IMR-90 (cell line): ENCODE data around the gene TECTB. TPM values are rescaled to one million over a fixed set of nuclear protein-coding genes. Genes with fewer than 3 reads are reported as not detected.

ENCODE experiments used
- ATAC-seq: fragments of 200-7000 bp; cut with Tn5 transposase; 2 replicates; pipeline ENCODE4 v1.9.1; 2020; ENCODE audit warnings: low read depth, mild to moderate bottlenecking, moderate library complexity
- Bru-seq: library from RNA; stranded (reverse); fragments of 400-500 nt; gene quantifications from one replicate; lab custom pipeline; 2021; lab: Mats Ljungman, UMichigan
- BruChase-seq, 2 experiments: library from RNA; stranded (reverse); fragments of 400-500 nt; gene quantifications; one replicate each; lab custom pipeline; 2021; lab: Mats Ljungman, UMichigan
- BruUV-seq: library from RNA; stranded (reverse); fragments of 400-500 nt; replicated peaks from 2 replicates; lab custom pipeline; 2021; lab: Mats Ljungman, UMichigan
- CTCF ChIA-PET: fragments of 300-600 bp; formaldehyde crosslinking; extraction: SDS; loops from one replicate; lab custom pipeline; 2021; ENCODE audit warnings: antibody characterized with exemption; lab: Yijun Ruan, JAX
- POLR2A ChIA-PET: fragments of 300-600 bp; sonication (Branson Sonifier 250); formaldehyde crosslinking; loops from one replicate; lab custom pipeline; 2022; ENCODE audit warnings: antibody characterized with exemption; ENCODE audit not compliant: unreplicated experiment; lab: Charles Lee
- DNase-seq: peaks from one replicate; pipeline ENCODE4 v3.0.0; 2013
- H2AFZ ChIP-seq: replicated peaks from 2 replicates; pipeline ENCODE3; 2013; ENCODE audit warnings: low read length, mild to moderate bottlenecking; ENCODE audit not compliant: poor library complexity
- H2AK5ac ChIP-seq: 2 replicates; pipeline ENCODE4 v1.6.1; 2013; ENCODE audit warnings: low read depth, low read length, inconsistent platforms
- H2AK9ac ChIP-seq: replicated peaks from 2 replicates; pipeline ENCODE3; 2013; ENCODE audit warnings: mild to moderate bottlenecking, low read depth, low read length, moderate library complexity; ENCODE audit not compliant: poor library complexity
- H2BK120ac ChIP-seq: 2 replicates; pipeline ENCODE4 v1.6.1; 2013; ENCODE audit warnings: low read depth, low read length, inconsistent platforms
- H2BK15ac ChIP-seq: 3 replicates; pipeline ENCODE4 v1.6.1; 2013; ENCODE audit warnings: low read depth, low read length, inconsistent platforms
- H2BK20ac ChIP-seq: 2 replicates; pipeline ENCODE4 v1.6.1; 2013; ENCODE audit warnings: low read depth, mild to moderate bottlenecking, inconsistent platforms, low read length, moderate library complexity
- H2BK5ac ChIP-seq: 2 replicates; pipeline ENCODE4 v1.6.1; 2013; ENCODE audit warnings: mild to moderate bottlenecking, low read depth, low read length, inconsistent platforms; ENCODE audit not compliant: poor library complexity, severe bottlenecking
- H3K14ac ChIP-seq: replicated peaks from 2 replicates; pipeline ENCODE4 v1.6.1; 2013; ENCODE audit warnings: low read depth, low read length, inconsistent platforms
- H3K18ac ChIP-seq: 2 replicates; pipeline ENCODE4 v1.6.1; 2013; ENCODE audit warnings: low read depth, low read length, control low read depth
- H3K23ac ChIP-seq: 2 replicates; pipeline ENCODE4 v1.6.1; 2013; ENCODE audit warnings: low read depth, low read length, inconsistent platforms
- H3K27ac ChIP-seq: 2 replicates; pipeline ENCODE4 v1.5.1; 2013; ENCODE audit warnings: mild to moderate bottlenecking, control low read depth, low read length; ENCODE audit not compliant: insufficient read depth
- H3K27me3 ChIP-seq: 2 replicates; pipeline ENCODE4 v1.6.1; 2013; ENCODE audit warnings: low read length; ENCODE audit not compliant: control insufficient read depth, insufficient read depth
- H3K36me3 ChIP-seq: 2 replicates; pipeline ENCODE4 v1.6.1; 2013; ENCODE audit warnings: low read length, mixed read lengths; ENCODE audit not compliant: control insufficient read depth, insufficient read depth
- H3K4ac ChIP-seq: 2 replicates; pipeline ENCODE4 v1.6.1; 2013; ENCODE audit warnings: low read depth, low read length, inconsistent platforms
- H3K4me1 ChIP-seq: 2 replicates; pipeline ENCODE4 v1.6.1; 2013; ENCODE audit warnings: low read length, mixed read lengths; ENCODE audit not compliant: control insufficient read depth, insufficient read depth
- H3K4me2 ChIP-seq: 2 replicates; pipeline ENCODE4 v1.6.1; 2013; ENCODE audit warnings: low read depth, mild to moderate bottlenecking, control low read depth, low read length, moderate library complexity
- H3K4me3 ChIP-seq: 2 replicates; pipeline ENCODE4 v1.5.1; 2013; ENCODE audit warnings: low read depth, mild to moderate bottlenecking, control low read depth, low read length, moderate library complexity; ENCODE audit not compliant: insufficient read depth
- H3K56ac ChIP-seq: 2 replicates; pipeline ENCODE4 v1.6.1; 2013; ENCODE audit warnings: low read length, inconsistent platforms; ENCODE audit not compliant: insufficient read depth; ENCODE audit errors: extremely low read depth
- H3K79me1 ChIP-seq, 2 experiments: 2 replicates each; pipeline ENCODE4 v1.6.1; 2013; ENCODE audit warnings: low read length in 2 of 2, inconsistent platforms in 1 of 2, low read depth in 1 of 2
- H3K9ac ChIP-seq: 2 replicates; pipeline ENCODE4 v1.6.1; 2013; ENCODE audit warnings: low read depth, low read length, control low read depth
- H3K9me1 ChIP-seq: 2 replicates; pipeline ENCODE4 v1.6.1; 2013; ENCODE audit warnings: low read length, inconsistent platforms; ENCODE audit not compliant: insufficient read depth
- H3K9me3 ChIP-seq: 2 replicates; pipeline ENCODE4 v1.6.1; 2013; ENCODE audit warnings: low read length; ENCODE audit not compliant: control insufficient read depth, insufficient read depth
- H4K20me1 ChIP-seq: 2 replicates; pipeline ENCODE4 v1.6.1; 2013; ENCODE audit warnings: low read length, inconsistent platforms; ENCODE audit not compliant: insufficient read depth
- H4K5ac ChIP-seq: 2 replicates; pipeline ENCODE4 v1.6.1; 2013; ENCODE audit warnings: mild to moderate bottlenecking, low read depth, low read length, control low read depth
- H4K8ac ChIP-seq, 2 experiments: 2 replicates each; pipeline ENCODE4 v1.6.1; 2013; ENCODE audit warnings: low read depth in 2 of 2, low read length in 2 of 2, control low read depth in 1 of 2, inconsistent platforms in 1 of 2
- H4K91ac ChIP-seq: 2 replicates; pipeline ENCODE4 v1.6.1; 2013; ENCODE audit warnings: low read depth, low read length, inconsistent platforms; ENCODE audit not compliant: insufficient read depth
- NFE2L2 ChIP-seq: fragments of 150-350 bp; IDR thresholded peaks from 2 replicates; pipeline ENCODE4 v1.6.1; 2016; ENCODE audit warnings: low read depth, mild to moderate bottlenecking, low read length
- WGBS, 2 experiments: methylation state at CpG; one replicate each; pipeline versions ENCODE4 v1.1.5 to v1.1.7; 2013; ENCODE audit warnings: missing lambda C conversion rate in 2 of 2; ENCODE audit not compliant: insufficient read length in 1 of 2; ENCODE audit errors: extremely low coverage in 2 of 2; 5-methylcytosine and 5-hydroxymethylcytosine counted together
- dilution Hi-C: fragments of 300-500 bp; cut with HindIII; formaldehyde crosslinking; loops from one replicate; pipeline ENCODE4 v1.14.3; 2018; ENCODE audit warnings: low sequenced_read_pairs; ENCODE audit not compliant: unreplicated experiment
- in situ Hi-C: fragments of 300-500 bp; cut with MboI; formaldehyde crosslinking; loops from 3 replicates; pipeline ENCODE4 v1.14.3; 2019; ENCODE audit warnings: low sequenced_read_pairs, inconsistent platforms, mixed read lengths
- intact Hi-C: fragments of 100-400 bp; cut with micrococcal nuclease; formaldehyde crosslinking; loops from 2 replicates; pipeline ENCODE4 v1.10.0; 2022
- long read RNA-seq: library from polyadenylated mRNA; unstranded; transcript quantifications from one replicate; pipeline ENCODE4 v2.0.0, GENCODE V29; 2021; ENCODE audit not compliant: unreplicated experiment
- polyA plus RNA-seq, 3 experiments: library from polyadenylated mRNA; depleted of rRNA; stranded (reverse); fragments of >200 nt; gene quantifications; 2 replicates each; pipeline ENCODE4 v1.2.3, GENCODE V29; 2012; ENCODE audit warnings: low replicate concordance in 1 of 3
- total RNA-seq: library from RNA; depleted of rRNA; stranded (reverse); fragments of >200 nt; gene quantifications from 2 replicates; pipeline ENCODE4 v1.2.3, GENCODE V29; 2012; rRNA removed

TECTB gene
- not detected in 2 replicates for total RNA-seq
- not detected in 2 replicates for polyA plus RNA-seq (2012; rRNA removed)
- not detected in 2 replicates for polyA plus RNA-seq (2012; cell fraction: cytosol; rRNA removed)
- not detected in 2 replicates for polyA plus RNA-seq (2012; cell fraction: nucleus; rRNA removed; ENCODE audit: low replicate concordance)
- not detected for Bru-seq, nascent RNA
- not detected for BruChase-seq, experiment 1, labeled RNA remaining after a 6-hour chase
- BruChase-seq, experiment 2, labeled RNA remaining after a 2-hour chase: not detected
- long read RNA-seq: 0 reads

GRCh38 chr10:112283100-112283499, at the start of gene TECTB:
Gene TECTB, plus strand, starts transcription at chr10:112283400. Its CDS starts 335 bp downstream, at chr10:112283735.
- no peak within 1 kb of the TSS for H3K4ac ChIP-seq
- H3K14ac ChIP-seq: no peak within 1 kb of the TSS
- no peak within 1 kb of the TSS for H2BK5ac ChIP-seq
- no peak within 1 kb of the TSS for H2BK120ac ChIP-seq
- H2AK9ac ChIP-seq: no peak within 1 kb of the TSS
- DNase-seq (no peak), ATAC-seq (no peak)
- no peak within 1 kb of the TSS for H4K91ac ChIP-seq
- no TSS peak for BruUV-seq
- H2AK5ac ChIP-seq: no peak within 1 kb of the TSS
- H2BK15ac ChIP-seq: no peak within 1 kb of the TSS
- H3K9ac ChIP-seq: no peak within 1 kb of the TSS
- dilution Hi-C loops (no loop called here), intact Hi-C loops (no loop called here), in situ Hi-C loops (no loop called here)
- no peak within 1 kb of the TSS for H3K4me3 ChIP-seq
- no peak within 1 kb of the TSS for H3K23ac ChIP-seq
- ChIA-PET CTCF (no interaction called here), POLR2A (no interaction called here)
- no peak for TF ChIP-seq NFE2L2
- no peaks in the 10 kb centered on the region for H3K36me3 ChIP-seq
- no peak within 1 kb of the TSS for H2BK20ac ChIP-seq
- H3K9me1 ChIP-seq: no peaks in the 10 kb centered on the region
- 76% methylated on average over 3 of the region's 6 CpGs; no CpG with 5 or more reads in 1 of the 2 experiments for WGBS, 2 experiments
- H3K4me2 ChIP-seq: no peak within 1 kb of the TSS
- peaks cover 6% of the 10 kb centered on the region for H3K4me1 ChIP-seq
- no peak within 1 kb of the TSS for H3K56ac ChIP-seq
- no peak within 1 kb of the TSS for H2AFZ ChIP-seq
- H3K27me3 ChIP-seq: no peaks in the 10 kb centered on the region; the same call in 1 of the 2 replicates
- no peak within 1 kb of the TSS for H3K27ac ChIP-seq
- H3K9me3 ChIP-seq: no peaks in the 10 kb centered on the region
- H4K20me1 ChIP-seq: no peaks in the 10 kb centered on the region
- no peak within 1 kb of the TSS for H4K5ac ChIP-seq
- no peak within 1 kb of the TSS for H3K18ac ChIP-seq
- H4K8ac ChIP-seq: no peak within 1 kb of the TSS
- no peaks in the 10 kb centered on the region for H3K79me1 ChIP-seq
